Measurements from ENCODE around the gene MAML3. TPM values are rescaled to one million over a fixed set of nuclear protein-coding genes. Genes with fewer than 3 reads are reported as not detected.
A peak's percentile ranks its signal among the peaks of the same experiment; 100 is the strongest.

MAML3 gene
- total RNA-seq, 1 donor from 2014 or later, result 24.8 TPM

DNA sequence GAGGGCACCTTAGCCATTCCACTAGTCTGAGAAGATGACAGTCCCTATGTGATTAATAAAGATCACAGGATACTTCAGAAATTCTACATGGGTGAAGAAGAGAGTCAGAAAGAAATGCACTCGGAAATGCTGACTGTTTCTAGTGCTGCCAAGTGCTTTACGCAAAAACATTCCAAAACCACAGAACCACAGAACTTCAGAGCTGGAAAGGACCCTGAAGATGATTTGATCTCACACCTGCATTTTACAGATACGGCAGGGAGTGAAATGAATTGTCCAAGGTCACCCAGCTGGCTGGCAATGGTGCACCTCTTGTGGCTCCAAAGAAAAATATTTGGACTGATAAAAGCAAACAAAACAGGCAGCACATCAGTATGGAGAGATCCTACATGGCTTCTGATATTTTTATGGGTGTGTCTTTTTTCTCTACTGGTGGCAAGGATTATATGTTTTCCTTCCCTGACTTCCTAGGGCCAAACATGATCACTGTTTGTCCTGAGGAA lies 115.9 kb downstream of the MAML3 start:
- no peak overlapping the region for H3K4me3 Mint-ChIP-seq
- TF ChIP-seq, protein P1, sequence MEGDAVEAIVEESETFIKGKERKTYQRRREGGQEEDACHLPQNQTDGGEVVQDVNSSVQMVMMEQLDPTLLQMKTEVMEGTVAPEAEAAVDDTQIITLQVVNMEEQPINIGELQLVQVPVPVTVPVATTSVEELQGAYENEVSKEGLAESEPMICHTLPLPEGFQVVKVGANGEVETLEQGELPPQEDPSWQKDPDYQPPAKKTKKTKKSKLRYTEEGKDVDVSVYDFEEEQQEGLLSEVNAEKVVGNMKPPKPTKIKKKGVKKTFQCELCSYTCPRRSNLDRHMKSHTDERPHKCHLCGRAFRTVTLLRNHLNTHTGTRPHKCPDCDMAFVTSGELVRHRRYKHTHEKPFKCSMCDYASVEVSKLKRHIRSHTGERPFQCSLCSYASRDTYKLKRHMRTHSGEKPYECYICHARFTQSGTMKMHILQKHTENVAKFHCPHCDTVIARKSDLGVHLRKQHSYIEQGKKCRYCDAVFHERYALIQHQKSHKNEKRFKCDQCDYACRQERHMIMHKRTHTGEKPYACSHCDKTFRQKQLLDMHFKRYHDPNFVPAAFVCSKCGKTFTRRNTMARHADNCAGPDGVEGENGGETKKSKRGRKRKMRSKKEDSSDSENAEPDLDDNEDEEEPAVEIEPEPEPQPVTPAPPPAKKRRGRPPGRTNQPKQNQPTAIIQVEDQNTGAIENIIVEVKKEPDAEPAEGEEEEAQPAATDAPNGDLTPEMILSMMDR (IDR thresholded peaks at IDR 0.05; ENCODE audit: unreplicated experiment), result no peak
- H3K27me3 Mint-ChIP-seq (ENCODE audit: low read depth), result no peaks in the 10 kb centered on the region
- H3K27ac Mint-ChIP-seq, result no peak overlapping the region
- no peaks in the 10 kb centered on the region for H3K9me3 Mint-ChIP-seq
- no peak for DNase-seq (ENCODE audit: low spot score in 2 of 2, unreplicated experiment in 2 of 2)
- H3K4me1 Mint-ChIP-seq, result peaks cover 15% of the 10 kb centered on the region
- no peaks in the 10 kb centered on the region for H3K36me3 Mint-ChIP-seq

DNA sequence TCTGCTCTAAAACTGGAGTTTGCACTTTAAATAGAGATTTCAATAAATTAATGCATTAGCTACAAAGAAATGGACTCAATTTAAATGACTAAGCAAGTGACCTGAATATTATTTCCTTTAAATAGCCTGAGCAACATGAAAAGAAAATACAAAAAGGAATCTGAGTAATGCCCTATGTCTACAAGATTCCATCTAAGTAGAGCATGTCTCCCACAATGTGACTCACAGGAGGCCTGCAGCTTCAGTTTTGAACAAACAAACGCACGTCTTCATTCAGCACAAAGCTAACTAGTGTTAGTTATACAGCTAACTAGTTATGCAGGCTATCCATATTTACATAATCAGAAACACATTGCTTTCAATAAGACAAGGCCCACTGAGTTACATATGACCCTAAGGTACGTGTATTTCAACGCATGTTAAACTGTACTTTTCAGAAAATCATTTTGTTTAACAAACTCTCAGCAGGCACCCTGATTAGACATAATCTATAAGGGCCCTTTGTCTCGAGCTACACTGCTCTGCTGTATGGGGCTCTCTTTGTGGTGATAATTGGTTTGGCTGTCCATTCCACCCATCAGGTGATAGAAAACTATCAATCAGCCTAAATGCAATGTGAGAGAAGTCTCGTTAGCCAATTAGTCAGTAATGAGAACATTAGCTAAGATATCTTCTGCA lies 116.5 kb downstream of the MAML3 start:
- no peaks in the 10 kb centered on the region for H3K27me3 Mint-ChIP-seq (ENCODE audit: low read depth)
- peaks cover 12% of the 10 kb centered on the region for H3K4me1 Mint-ChIP-seq
- TF ChIP-seq, protein P1 (IDR thresholded peaks at IDR 0.05; ENCODE audit: unreplicated experiment), result no peak
- no peak overlapping the region for H3K4me3 Mint-ChIP-seq
- H3K9me3 Mint-ChIP-seq, result no peaks in the 10 kb centered on the region
- no peaks in the 10 kb centered on the region for H3K36me3 Mint-ChIP-seq
- DNase-seq (ENCODE audit: low spot score in 2 of 2, unreplicated experiment in 2 of 2), result no peak
- H3K27ac Mint-ChIP-seq, result no peak overlapping the region

DNA sequence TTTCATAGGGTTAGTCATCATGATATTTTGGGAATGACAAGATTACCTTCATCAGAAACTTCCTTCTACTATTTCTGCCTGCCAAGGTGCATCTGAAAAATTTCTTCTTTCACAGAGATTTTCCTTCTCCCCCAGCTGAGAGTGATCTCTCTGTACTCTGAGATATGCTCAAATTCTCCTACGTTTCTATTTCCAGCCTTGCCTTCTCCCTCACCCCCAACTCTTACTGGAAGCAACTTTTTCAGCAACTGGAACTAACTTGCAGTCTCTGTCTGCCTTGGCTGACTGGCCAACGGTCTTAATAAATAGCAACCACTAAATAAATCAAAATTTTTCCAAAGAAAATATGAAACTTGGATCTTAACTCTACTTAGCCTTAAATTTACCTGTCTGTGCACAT lies 122.3 kb downstream of the MAML3 start:
- Mint-ChIP-seq H3K9me3 (no peaks in the 10 kb centered on the region), H3K4me1 (peaks cover 15% of the 10 kb centered on the region), H3K4me3 (no peak overlapping the region), H3K36me3 (no peaks in the 10 kb centered on the region), H3K27ac (peak overlapping the region; percentile 13), H3K27me3 (ENCODE audit: low read depth) (no peaks in the 10 kb centered on the region)
- DNase-seq (ENCODE audit: low spot score in 2 of 2, unreplicated experiment in 2 of 2), result no peak
- TF ChIP-seq, protein P1 (IDR thresholded peaks at IDR 0.05; ENCODE audit: unreplicated experiment), result no peak

DNA sequence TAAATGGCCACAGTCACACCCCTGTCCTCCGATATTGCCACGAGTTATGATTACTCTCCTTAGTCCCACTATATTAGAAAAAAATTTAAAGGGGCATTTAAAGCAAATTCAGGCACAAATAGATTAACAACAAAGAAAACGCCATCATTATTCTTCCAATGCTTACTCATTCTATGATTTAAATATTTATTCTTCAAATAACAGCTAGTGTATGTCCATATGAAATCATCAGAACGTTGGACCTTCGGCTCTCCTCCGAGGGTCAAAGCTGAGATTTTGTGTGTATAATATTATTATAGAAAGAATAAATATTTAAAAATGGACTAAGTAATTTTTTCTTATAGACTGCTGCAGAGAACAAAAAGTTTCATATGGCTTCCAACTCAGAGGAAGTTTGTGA lies 122.9 kb downstream of the MAML3 start:
- TF ChIP-seq, protein P1 (IDR thresholded peaks at IDR 0.05; ENCODE audit: unreplicated experiment), result no peak
- Mint-ChIP-seq H3K4me3 (no peak overlapping the region), H3K36me3 (no peaks in the 10 kb centered on the region), H3K27ac (no peak overlapping the region), H3K4me1 (peaks cover 15% of the 10 kb centered on the region), H3K9me3 (no peaks in the 10 kb centered on the region), H3K27me3 (ENCODE audit: low read depth) (no peaks in the 10 kb centered on the region)
- DNase-seq (ENCODE audit: low spot score in 2 of 2, unreplicated experiment in 2 of 2), result no peak

DNA sequence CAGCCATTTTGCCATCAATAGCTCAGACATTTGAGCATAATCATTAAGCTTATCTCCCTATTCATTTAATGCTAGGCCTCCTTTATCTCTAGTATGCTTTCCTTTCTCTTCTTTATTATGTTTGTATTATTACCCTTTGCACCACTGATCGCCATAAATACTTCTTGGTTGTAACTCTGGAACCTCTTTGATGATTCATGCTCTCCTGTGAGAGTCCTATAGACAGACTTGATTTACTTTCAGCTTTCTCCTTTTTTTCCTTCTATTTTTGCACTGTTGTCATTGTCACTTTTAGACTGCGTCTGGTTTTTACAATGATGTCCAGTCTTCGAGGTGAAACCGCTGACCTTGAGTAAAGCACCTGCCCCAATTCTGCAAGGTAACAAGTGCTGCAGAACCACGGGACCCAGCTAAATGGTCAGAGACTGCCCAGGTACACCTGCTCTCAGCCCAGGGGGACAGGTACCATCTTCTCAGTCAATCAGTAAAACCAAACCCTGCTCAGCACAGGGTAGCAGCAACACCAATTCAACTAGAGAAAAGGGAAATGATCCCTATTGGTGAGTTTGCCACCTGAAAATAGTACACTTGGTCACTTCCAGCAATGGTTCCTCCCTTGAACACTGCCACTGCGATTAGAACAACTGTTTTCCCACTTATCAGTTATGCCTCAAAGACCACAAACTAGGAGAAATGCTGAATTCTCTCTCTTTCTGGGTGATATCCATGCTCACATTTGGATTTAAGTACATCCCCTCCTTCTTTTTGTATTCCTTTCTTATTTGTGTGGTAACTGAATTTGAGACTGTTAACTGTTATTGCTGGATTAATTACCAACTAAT lies 125.1 kb downstream of the MAML3 start:
- Mint-ChIP-seq H3K9me3 (no peaks in the 10 kb centered on the region), H3K4me3 (no peak overlapping the region), H3K27ac (no peak overlapping the region), H3K27me3 (ENCODE audit: low read depth) (no peaks in the 10 kb centered on the region), H3K4me1 (peaks cover 15% of the 10 kb centered on the region), H3K36me3 (no peaks in the 10 kb centered on the region)
- TF ChIP-seq, protein P1 (IDR thresholded peaks at IDR 0.05; ENCODE audit: unreplicated experiment), result no peak
- no peak for DNase-seq (ENCODE audit: low spot score in 2 of 2, unreplicated experiment in 2 of 2)

Measured in mesothelial cell of epicardium (in vitro differentiated cells).